Loucy (cell line): ENCODE data around the gene SOX12.

Source experiments
- H2AFZ ChIP-seq: fragments of 200-600 bp; sonication (generic); 2 replicates; pipeline ENCODE4 v1.6.0; 2016; ENCODE audit warnings: antibody characterized with exemption, mild to moderate bottlenecking, low read length, moderate library complexity
- H3F3A ChIP-seq: fragments of 200-600 bp; 2 replicates; pipeline ENCODE4 v1.6.0; 2016; ENCODE audit warnings: antibody characterized with exemption, low read depth, mild to moderate bottlenecking
- H3K27me3 ChIP-seq: fragments of 200-600 bp; sonication (generic); 2 replicates; pipeline ENCODE4 v1.6.1; 2014; ENCODE audit warnings: low read length, mild to moderate bottlenecking; ENCODE audit not compliant: insufficient read depth, poor library complexity, severe bottlenecking
- H3K36me3 ChIP-seq: fragments of 200-600 bp; sonication (generic); 2 replicates; pipeline ENCODE4 v1.6.1; 2016; ENCODE audit warnings: low read length; ENCODE audit not compliant: insufficient read depth
- H3K4me1 ChIP-seq: fragments of 200-600 bp; sonication (generic); 2 replicates; pipeline ENCODE4 v1.5.1; 2014; ENCODE audit warnings: low read length, mild to moderate bottlenecking; ENCODE audit not compliant: insufficient read depth, poor library complexity, severe bottlenecking
- H3K4me2 ChIP-seq: fragments of 200-600 bp; sonication (generic); 2 replicates; pipeline ENCODE4 v1.6.0; 2014; ENCODE audit warnings: antibody characterized with exemption, low read length, low read depth, mild to moderate bottlenecking; ENCODE audit not compliant: poor library complexity, severe bottlenecking
- H3K4me3 ChIP-seq: fragments of 200-600 bp; sonication (generic); 2 replicates; pipeline ENCODE4 v1.5.1; 2014; ENCODE audit warnings: low read length, mild to moderate bottlenecking, mixed read lengths; ENCODE audit not compliant: poor library complexity, severe bottlenecking
- H3K79me2 ChIP-seq: fragments of 200-600 bp; sonication (generic); 2 replicates; pipeline ENCODE4 v1.6.1; 2014; ENCODE audit warnings: low read length; ENCODE audit not compliant: insufficient read depth
- H3K9ac ChIP-seq: fragments of 200-600 bp; sonication (generic); 2 replicates; pipeline ENCODE4 v1.6.0; 2014; ENCODE audit warnings: mild to moderate bottlenecking, low read depth, low read length, moderate library complexity; ENCODE audit not compliant: poor library complexity, severe bottlenecking
- H3K9me2 ChIP-seq: fragments of 200-600 bp; sonication (generic); replicated peaks from 2 replicates; pipeline ENCODE4 v1.6.1; 2016; ENCODE audit warnings: low read depth, low read length, mixed read lengths
- H3K9me3 ChIP-seq: fragments of 200-600 bp; sonication (generic); 2 replicates; pipeline ENCODE4 v1.6.1; 2014; ENCODE audit warnings: mild to moderate bottlenecking, antibody characterized with exemption, low read length, low read depth; ENCODE audit not compliant: insufficient read depth
- H4K20me1 ChIP-seq: fragments of 200-600 bp; sonication (generic); 2 replicates; pipeline ENCODE4 v1.6.0; 2014; ENCODE audit warnings: antibody characterized with exemption, low read length, mild to moderate bottlenecking; ENCODE audit not compliant: insufficient read depth, poor library complexity, severe bottlenecking
- EZH2phosphoT487 ChIP-seq: fragments of 200-600 bp; IDR thresholded peaks from 2 replicates; pipeline ENCODE4 v1.6.1; 2018; ENCODE audit warnings: antibody characterized with exemption, mild to moderate bottlenecking, moderate library complexity, borderline replicate concordance
- TF ChIP-seq, protein P1 (sequence below): fragments of 200-600 bp; sonication (generic); conservative IDR thresholded peaks from 2 replicates; pipeline ENCODE4 v1.5.1; 2014; ENCODE audit warnings: mild to moderate bottlenecking, antibody characterized with exemption, low read length

Gene SOX12

GRCh38 chr20:366041-366718 lies 40.8 kb downstream of the SOX12 start:
- Histone ChIP-seq H3K9me2 (no peaks in the 10 kb centered on the region), H2AFZ (no peak overlapping the region), H3K36me3 (no peaks in the 10 kb centered on the region), H3K4me2 (no peak overlapping the region), H3K4me3 (no peak overlapping the region), H3K4me1 (peaks cover 20% of the 10 kb centered on the region), H3K27me3 (no peaks in the 10 kb centered on the region), H3F3A (no peaks in the 10 kb centered on the region), H3K9ac (no peak overlapping the region), H4K20me1 (no peaks in the 10 kb centered on the region), H3K9me3 (no peaks in the 10 kb centered on the region), H3K79me2 (no peaks in the 10 kb centered on the region)
- TF ChIP-seq, protein P1, sequence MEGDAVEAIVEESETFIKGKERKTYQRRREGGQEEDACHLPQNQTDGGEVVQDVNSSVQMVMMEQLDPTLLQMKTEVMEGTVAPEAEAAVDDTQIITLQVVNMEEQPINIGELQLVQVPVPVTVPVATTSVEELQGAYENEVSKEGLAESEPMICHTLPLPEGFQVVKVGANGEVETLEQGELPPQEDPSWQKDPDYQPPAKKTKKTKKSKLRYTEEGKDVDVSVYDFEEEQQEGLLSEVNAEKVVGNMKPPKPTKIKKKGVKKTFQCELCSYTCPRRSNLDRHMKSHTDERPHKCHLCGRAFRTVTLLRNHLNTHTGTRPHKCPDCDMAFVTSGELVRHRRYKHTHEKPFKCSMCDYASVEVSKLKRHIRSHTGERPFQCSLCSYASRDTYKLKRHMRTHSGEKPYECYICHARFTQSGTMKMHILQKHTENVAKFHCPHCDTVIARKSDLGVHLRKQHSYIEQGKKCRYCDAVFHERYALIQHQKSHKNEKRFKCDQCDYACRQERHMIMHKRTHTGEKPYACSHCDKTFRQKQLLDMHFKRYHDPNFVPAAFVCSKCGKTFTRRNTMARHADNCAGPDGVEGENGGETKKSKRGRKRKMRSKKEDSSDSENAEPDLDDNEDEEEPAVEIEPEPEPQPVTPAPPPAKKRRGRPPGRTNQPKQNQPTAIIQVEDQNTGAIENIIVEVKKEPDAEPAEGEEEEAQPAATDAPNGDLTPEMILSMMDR: no peak
- no peak for TF ChIP-seq EZH2phosphoT487

DNA sequence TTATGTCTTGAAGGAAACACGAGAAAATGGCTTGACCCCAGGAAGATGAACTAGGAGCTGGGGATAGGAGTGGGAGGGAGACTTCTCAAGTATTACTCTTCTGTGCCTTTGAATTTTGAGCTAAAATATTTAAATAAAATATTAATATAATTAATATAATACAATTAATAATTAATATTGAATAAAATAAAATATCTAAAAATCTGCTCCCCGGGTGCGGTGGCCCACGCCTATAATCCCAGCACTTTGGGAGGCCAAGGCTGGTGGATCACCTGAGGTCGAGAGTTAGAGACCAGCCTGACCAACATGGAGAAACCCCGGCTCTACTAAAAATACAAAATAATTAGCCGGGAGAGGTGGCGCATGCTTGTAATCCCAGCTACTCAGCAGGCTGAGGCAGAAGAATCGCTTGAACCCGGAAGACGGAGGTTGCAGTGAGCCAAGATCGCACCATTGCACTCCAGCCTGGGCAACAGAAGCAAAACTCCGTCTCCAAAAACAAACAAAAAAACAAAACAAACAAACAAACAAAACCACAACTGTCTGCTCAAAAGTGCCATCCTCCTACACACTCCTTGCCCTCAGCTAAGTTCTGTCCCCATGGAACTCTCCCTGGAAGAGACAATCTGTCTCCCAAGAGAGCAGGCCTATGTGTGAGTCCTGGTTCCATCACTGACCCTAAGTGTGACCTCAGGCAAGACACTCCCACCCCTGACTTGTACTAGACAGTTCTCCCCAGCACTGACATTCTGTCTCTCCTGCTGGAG lies 41.5 kb downstream of the SOX12 start:
- no peak for TF ChIP-seq EZH2phosphoT487
- TF ChIP-seq, protein P1: no peak
- Histone ChIP-seq H3K9me3 (no peaks in the 10 kb centered on the region), H3K4me2 (no peak overlapping the region), H3K4me3 (no peak overlapping the region), H3K27me3 (no peaks in the 10 kb centered on the region), H3K79me2 (no peaks in the 10 kb centered on the region), H3F3A (no peaks in the 10 kb centered on the region), H2AFZ (no peak overlapping the region), H3K4me1 (peaks cover 28% of the 10 kb centered on the region), H3K9me2 (no peaks in the 10 kb centered on the region), H3K9ac (no peak overlapping the region), H3K36me3 (no peaks in the 10 kb centered on the region), H4K20me1 (no peaks in the 10 kb centered on the region)

DNA sequence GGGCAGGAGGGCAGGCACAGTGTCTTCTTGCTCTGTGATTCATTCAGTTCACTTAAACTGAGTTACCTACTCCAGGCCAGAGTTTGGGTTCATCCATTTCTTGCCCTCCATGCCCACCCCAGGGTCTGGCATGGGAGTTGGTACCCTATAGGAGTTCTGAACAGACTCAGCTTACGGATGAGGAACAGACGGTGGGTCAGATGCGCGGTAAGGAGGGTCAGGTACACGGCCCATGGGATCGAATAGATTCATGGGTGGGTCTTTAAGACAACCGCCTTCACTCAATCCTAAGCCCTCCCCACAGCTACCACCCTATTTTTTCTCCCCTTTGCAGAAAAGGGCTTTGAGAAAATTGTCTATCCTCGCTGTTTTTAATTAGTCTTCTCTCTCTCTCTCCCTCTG lies 42.1 kb downstream of the SOX12 start:
- no peak overlapping the region for H3K9ac ChIP-seq
- no peak overlapping the region for H2AFZ ChIP-seq
- H3K4me1 ChIP-seq: peaks cover 33% of the 10 kb centered on the region
- H4K20me1 ChIP-seq: no peaks in the 10 kb centered on the region
- TF ChIP-seq, protein P1: no peak
- TF ChIP-seq EZH2phosphoT487: no peak
- no peaks in the 10 kb centered on the region for H3K9me2 ChIP-seq
- H3K4me2 ChIP-seq: no peak overlapping the region
- no peaks in the 10 kb centered on the region for H3K79me2 ChIP-seq
- no peaks in the 10 kb centered on the region for H3K9me3 ChIP-seq
- no peaks in the 10 kb centered on the region for H3K36me3 ChIP-seq
- no peaks in the 10 kb centered on the region for H3F3A ChIP-seq
- no peaks in the 10 kb centered on the region for H3K27me3 ChIP-seq
- no peak overlapping the region for H3K4me3 ChIP-seq
